HepG2 (cell line): ENCODE results near the gene B3GAT3. TPM values are rescaled to one million over a fixed set of nuclear protein-coding genes. Genes with fewer than 3 reads are reported as not detected.

ENCODE experiments used
- ATF2 ChIP-seq: sonication (generic); formaldehyde crosslinking; IDR thresholded peaks from 2 replicates; pipeline ENCODE4 v1.4.0; 2020; ENCODE audit warnings: missing genetic modification reagents
- CC2D1A ChIP-seq: sonication (generic); formaldehyde crosslinking; IDR thresholded peaks from 2 replicates; pipeline ENCODE4 v1.8.1; 2023; ENCODE audit warnings: mild to moderate bottlenecking, missing genetic modification reagents
- MAF1 ChIP-seq: sonication (generic); formaldehyde crosslinking; IDR thresholded peaks from 2 replicates; pipeline ENCODE4 v1.5.0; 2020; ENCODE audit warnings: missing genetic modification reagents, borderline replicate concordance
- NFAT5 ChIP-seq: sonication (generic); formaldehyde crosslinking; IDR thresholded peaks from 2 replicates; pipeline ENCODE4 v1.4.0; 2020; ENCODE audit warnings: missing genetic modification reagents
- POGZ ChIP-seq: sonication (generic); formaldehyde crosslinking; IDR thresholded peaks from 2 replicates; pipeline ENCODE4 v1.4.0; 2020; ENCODE audit warnings: mild to moderate bottlenecking, missing genetic modification reagents
- RBFOX2 ChIP-seq: fragments of 200-400 bp; formaldehyde crosslinking; IDR thresholded peaks from 2 replicates; pipeline ENCODE4 v1.6.1; 2017; ENCODE audit warnings: low read depth, mild to moderate bottlenecking, low read length
- SNAI1 ChIP-seq: sonication (generic); formaldehyde crosslinking; IDR thresholded peaks from 2 replicates; pipeline ENCODE4 v1.5.0; 2020; ENCODE audit warnings: mild to moderate bottlenecking, missing genetic modification reagents, borderline replicate concordance
- TAF15 ChIP-seq: fragments of 200-400 bp; formaldehyde crosslinking; IDR thresholded peaks from one replicate; pipeline ENCODE4 v1.6.1; 2018; ENCODE audit warnings: mild to moderate bottlenecking, low read depth, low read length; ENCODE audit not compliant: poor library complexity, severe bottlenecking
- ZHX1 ChIP-seq: sonication (generic); formaldehyde crosslinking; IDR thresholded peaks from 2 replicates; pipeline ENCODE4 v1.8.1; 2022; ENCODE audit warnings: low read depth, mild to moderate bottlenecking, missing genetic modification reagents
- ZMYM2 ChIP-seq: sonication (generic); formaldehyde crosslinking; IDR thresholded peaks from 2 replicates; pipeline ENCODE4 v1.8.0; 2022; ENCODE audit warnings: mild to moderate bottlenecking, missing genetic modification reagents
- ZNF180 ChIP-seq: sonication (generic); formaldehyde crosslinking; IDR thresholded peaks from 2 replicates; pipeline ENCODE4 v1.4.0; 2020; ENCODE audit warnings: low read depth, missing genetic modification reagents, borderline replicate concordance
- ZNF225 ChIP-seq: sonication (generic); formaldehyde crosslinking; IDR thresholded peaks from 2 replicates; pipeline ENCODE4 v1.4.0; 2020; ENCODE audit warnings: mild to moderate bottlenecking, missing genetic modification reagents
- ZNF335 ChIP-seq: sonication (generic); formaldehyde crosslinking; IDR thresholded peaks from 2 replicates; pipeline ENCODE4 v1.4.0; 2020; ENCODE audit warnings: missing genetic modification reagents
- ZNF674 ChIP-seq: sonication (generic); formaldehyde crosslinking; IDR thresholded peaks from 2 replicates; pipeline ENCODE4 v1.5.0; 2020; ENCODE audit warnings: low read depth, mild to moderate bottlenecking, missing genetic modification reagents
- ZXDC ChIP-seq: sonication (generic); formaldehyde crosslinking; IDR thresholded peaks from 2 replicates; pipeline ENCODE4 v1.5.0; 2020; ENCODE audit warnings: mild to moderate bottlenecking, missing genetic modification reagents
- polyA plus RNA-seq, 8 experiments: library from polyadenylated mRNA; depleted of rRNA in 3 of 8; stranded (reverse) in 7 of 8; unstranded in 1 of 8; fragments of >200 nt; fragmentation: Illumina TruSeq in 4 of 8; extraction: Trizol in 4 of 8; gene quantifications; 2 replicates each; pipeline versions ENCODE4 v1.2.1 to v1.2.3, GENCODE V29; 2011 to 2016; ENCODE audit warnings: low read depth in 4 of 8, missing spikeins in 1 of 8, mixed read lengths in 1 of 8; ENCODE audit not compliant: insufficient read depth in 1 of 8
- total RNA-seq, 5 experiments: library from RNA; depleted of rRNA; stranded (reverse); fragments of >200 nt; fragmentation: Illumina TruSeq; extraction: Trizol; gene quantifications; 2 replicates each; pipeline ENCODE4 v1.2.3, GENCODE V29; 2016; ENCODE audit warnings: low read depth in 1 of 5

The B3GAT3 gene
- total and polyA plus RNA-seq, 2 of the 13 experiments (the other 11 are each of a cell fraction or from before 2014, with no cell fraction given) = 21.3 to 26.1 TPM

- no peak for TF ChIP-seq MAF1 (CRISPR knock-in tag)
- peak; percentile 98 for TF ChIP-seq ATF2 (CRISPR knock-in tag)
- TF ChIP-seq SNAI1 (CRISPR knock-in tag) = no peak
- peak; percentile 66 for TF ChIP-seq POGZ (CRISPR knock-in tag)
- TF ChIP-seq ZNF180 (CRISPR knock-in tag) = 0 out of 2 replicates have a peak, but pooled peaks have one; percentile 22
- TF ChIP-seq ZXDC (CRISPR knock-in tag) = 0 out of 2 replicates have a peak, but pooled peaks have one; percentile 48
- TF ChIP-seq TAF15 = peak; percentile 98
- TF ChIP-seq ZNF225 (CRISPR knock-in tag) = 0 out of 2 replicates have a peak, but pooled peaks have one; percentile 23
- TF ChIP-seq ZMYM2 (CRISPR knock-in tag) = no peak; the same call in 1 of the 2 replicates
- TF ChIP-seq RBFOX2 = peak; percentile 91
- peak; percentile 17; the same call in 1 of the 2 replicates for TF ChIP-seq NFAT5
- TF ChIP-seq ZHX1 (CRISPR knock-in tag) = no peak
- no peak for TF ChIP-seq CC2D1A (CRISPR knock-in tag)
- TF ChIP-seq ZNF674 (CRISPR knock-in tag) = 0 out of 2 replicates have a peak, but pooled peaks have one; percentile 71
- 0 out of 2 replicates have a peak, but pooled peaks have one; percentile 45 for TF ChIP-seq ZNF335 (CRISPR knock-in tag)
These were observed at the start of gene B3GAT3 (continued) for GRCh38 chr11:62621567-62622470.
